Natural killer cell (primary cell): ENCODE data around the gene ATL1. TPM values are rescaled to one million over a fixed set of nuclear protein-coding genes. Genes with fewer than 3 reads are reported as not detected.
A peak's percentile ranks its signal among the peaks of the same experiment; 100 is the strongest.

Experiments
- ATAC-seq, 3 donors: fragments of 150-1000 bp in 2 of 3; fragments of 200-7000 bp in 1 of 3; cut with Tn5 transposase; 1 replicate in 1 of 3; 2 replicates in 2 of 3; pipeline ENCODE4 v1.10.0; 2021; ENCODE audit warnings: mild to moderate bottlenecking in 2 of 3, moderate library complexity in 2 of 3
- DNase-seq, 2 donors: peaks; one replicate each; pipeline versions ENCODE4 v3.0.0 to v3.0.0-alpha.2; 2013 to 2021; ENCODE audit warnings: mixed read lengths in 1 of 2
- H3K27ac ChIP-seq: one replicate; pipeline ENCODE4 v1.5.1; 2013; ENCODE audit warnings: mild to moderate bottlenecking, low read length
- H3K27me3 ChIP-seq: one replicate; pipeline ENCODE4 v1.6.1; 2013; ENCODE audit warnings: low read length; ENCODE audit not compliant: control insufficient read depth, insufficient read depth
- H3K36me3 ChIP-seq: one replicate; pipeline ENCODE4 v1.6.1; 2013; ENCODE audit warnings: low read length; ENCODE audit not compliant: control insufficient read depth, insufficient read depth
- H3K4me1 ChIP-seq: one replicate; pipeline ENCODE4 v1.6.1; 2013; ENCODE audit warnings: low read length; ENCODE audit not compliant: control insufficient read depth, insufficient read depth
- H3K4me3 ChIP-seq: one replicate; pipeline ENCODE4 v1.5.1; 2013; ENCODE audit warnings: low read length
- H3K9me3 ChIP-seq: one replicate; pipeline ENCODE4 v1.6.1; 2013; ENCODE audit warnings: low read length; ENCODE audit not compliant: control insufficient read depth, insufficient read depth
- H3K27ac Mint-ChIP-seq, 2 donors: one replicate each; pipeline ENCODE4 v1.8.0; 2022; ENCODE audit warnings: mild to moderate bottlenecking in 2 of 2, mixed read lengths in 2 of 2, moderate library complexity in 1 of 2
- H3K27me3 Mint-ChIP-seq, 2 donors: one replicate each; pipeline ENCODE4 v1.8.0; 2022; ENCODE audit warnings: low read depth in 2 of 2, mixed read lengths in 2 of 2
- H3K36me3 Mint-ChIP-seq: one replicate; pipeline ENCODE4 v1.8.0; 2022; ENCODE audit warnings: mixed read lengths
- H3K4me1 Mint-ChIP-seq, 2 donors: one replicate each; pipeline ENCODE4 v1.8.0; 2022; ENCODE audit warnings: mixed read lengths in 2 of 2
- H3K4me3 Mint-ChIP-seq: one replicate; pipeline ENCODE4 v1.8.0; 2022; ENCODE audit warnings: mild to moderate bottlenecking, moderate library complexity, mixed read lengths
- H3K9me3 Mint-ChIP-seq, 2 donors: one replicate each; pipeline ENCODE4 v1.8.0; 2022; ENCODE audit warnings: mixed read lengths in 2 of 2
- WGBS: methylation state at CpG from one replicate; pipeline ENCODE4 v1.1.7; 2013; ENCODE audit warnings: missing lambda C conversion rate; ENCODE audit not compliant: insufficient coverage; 5-methylcytosine and 5-hydroxymethylcytosine counted together
- intact Hi-C: fragments of 100-400 bp; cut with micrococcal nuclease; formaldehyde crosslinking; loops from one replicate; pipeline ENCODE4 v1.14.2; 2022
- total RNA-seq, 4 donors: library from RNA; stranded (reverse); fragments of 120-200 nt in 1 of 4; gene quantifications; one replicate each; pipeline versions ENCODE4 v1.2.3 to v1.2.4, GENCODE V29; 2013 to 2022
- TF ChIP-seq, protein P1 (sequence below): fragments of 200-600 bp; IDR thresholded peaks from one replicate; pipeline ENCODE4 v1.8.0; 2022; ENCODE audit warnings: antibody characterized with exemption

The ATL1 gene
- total RNA-seq, 3 donors from 2014 or later (not counting 1 experiment from before 2014, with no cell fraction given): 1.6 to 3.8 (median 2.4) TPM

GRCh38 chr14:50560931-50561285 is 963 bp downstream of the ATL1 start:
- Mint-ChIP-seq H3K9me3 (no peaks in the 10 kb centered on the region), H3K27me3 (peaks cover 33 to 76% of the 10 kb centered on the region in 2 donors), H3K4me3 (peak overlapping the region; percentile 86), H3K36me3 (no peaks in the 10 kb centered on the region), H3K4me1 (peaks cover 13 to 14% of the 10 kb centered on the region in 2 donors), H3K27ac (no peak overlapping the region)
- WGBS: under 1% methylated on average over 21 of the region's 21 CpGs
- Histone ChIP-seq H3K36me3 (no peaks in the 10 kb centered on the region), H3K4me3 (peak overlapping the region; percentile 55), H3K4me1 (peaks cover 14% of the 10 kb centered on the region), H3K27me3 (peaks cover 29% of the 10 kb centered on the region), H3K9me3 (no peaks in the 10 kb centered on the region), H3K27ac (no peak overlapping the region)
- TF ChIP-seq, protein P1, sequence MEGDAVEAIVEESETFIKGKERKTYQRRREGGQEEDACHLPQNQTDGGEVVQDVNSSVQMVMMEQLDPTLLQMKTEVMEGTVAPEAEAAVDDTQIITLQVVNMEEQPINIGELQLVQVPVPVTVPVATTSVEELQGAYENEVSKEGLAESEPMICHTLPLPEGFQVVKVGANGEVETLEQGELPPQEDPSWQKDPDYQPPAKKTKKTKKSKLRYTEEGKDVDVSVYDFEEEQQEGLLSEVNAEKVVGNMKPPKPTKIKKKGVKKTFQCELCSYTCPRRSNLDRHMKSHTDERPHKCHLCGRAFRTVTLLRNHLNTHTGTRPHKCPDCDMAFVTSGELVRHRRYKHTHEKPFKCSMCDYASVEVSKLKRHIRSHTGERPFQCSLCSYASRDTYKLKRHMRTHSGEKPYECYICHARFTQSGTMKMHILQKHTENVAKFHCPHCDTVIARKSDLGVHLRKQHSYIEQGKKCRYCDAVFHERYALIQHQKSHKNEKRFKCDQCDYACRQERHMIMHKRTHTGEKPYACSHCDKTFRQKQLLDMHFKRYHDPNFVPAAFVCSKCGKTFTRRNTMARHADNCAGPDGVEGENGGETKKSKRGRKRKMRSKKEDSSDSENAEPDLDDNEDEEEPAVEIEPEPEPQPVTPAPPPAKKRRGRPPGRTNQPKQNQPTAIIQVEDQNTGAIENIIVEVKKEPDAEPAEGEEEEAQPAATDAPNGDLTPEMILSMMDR: no peak
- peak; percentile 61 to 69 (median 63) for ATAC-seq
- peak; percentile 20 to 53 for DNase-seq
- intact Hi-C loops: no loop called here

DNA sequence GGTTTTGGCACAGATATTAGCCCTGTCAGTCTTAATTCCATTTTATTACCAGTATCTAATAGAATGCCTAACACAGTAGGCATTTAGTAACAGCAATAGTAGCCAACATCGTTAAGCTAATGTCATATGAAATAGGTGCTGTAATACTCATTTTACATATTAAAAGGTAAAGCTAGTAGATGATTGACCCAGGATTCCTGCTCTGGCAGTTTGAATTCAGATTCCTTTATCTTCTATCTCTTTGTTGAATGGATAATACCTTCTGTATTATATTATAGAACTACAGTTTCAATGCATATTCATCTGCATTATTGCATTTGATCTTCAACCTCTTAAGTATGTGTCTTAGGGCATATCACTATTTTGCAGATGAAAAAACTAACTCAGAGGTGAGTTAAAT is 2.9 kb downstream of the ATL1 start:
- Mint-ChIP-seq H3K4me1 (peaks cover 13 to 14% of the 10 kb centered on the region in 2 donors), H3K36me3 (no peaks in the 10 kb centered on the region), H3K27ac (no peak overlapping the region), H3K4me3 (no peak overlapping the region), H3K27me3 (peaks cover 30 to 61% of the 10 kb centered on the region in 2 donors), H3K9me3 (no peaks in the 10 kb centered on the region)
- intact Hi-C loops: no loop called here
- peaks cover 14% of the 10 kb centered on the region for H3K4me1 ChIP-seq
- no peaks in the 10 kb centered on the region for H3K9me3 ChIP-seq
- no CpG with 5 or more reads among the region's 1 CpG for WGBS
- no peak overlapping the region for H3K4me3 ChIP-seq
- H3K36me3 ChIP-seq: no peaks in the 10 kb centered on the region
- ATAC-seq (no peak), DNase-seq (no peak)
- TF ChIP-seq, protein P1: no peak
- peaks cover 29% of the 10 kb centered on the region for H3K27me3 ChIP-seq
- H3K27ac ChIP-seq: no peak overlapping the region

DNA sequence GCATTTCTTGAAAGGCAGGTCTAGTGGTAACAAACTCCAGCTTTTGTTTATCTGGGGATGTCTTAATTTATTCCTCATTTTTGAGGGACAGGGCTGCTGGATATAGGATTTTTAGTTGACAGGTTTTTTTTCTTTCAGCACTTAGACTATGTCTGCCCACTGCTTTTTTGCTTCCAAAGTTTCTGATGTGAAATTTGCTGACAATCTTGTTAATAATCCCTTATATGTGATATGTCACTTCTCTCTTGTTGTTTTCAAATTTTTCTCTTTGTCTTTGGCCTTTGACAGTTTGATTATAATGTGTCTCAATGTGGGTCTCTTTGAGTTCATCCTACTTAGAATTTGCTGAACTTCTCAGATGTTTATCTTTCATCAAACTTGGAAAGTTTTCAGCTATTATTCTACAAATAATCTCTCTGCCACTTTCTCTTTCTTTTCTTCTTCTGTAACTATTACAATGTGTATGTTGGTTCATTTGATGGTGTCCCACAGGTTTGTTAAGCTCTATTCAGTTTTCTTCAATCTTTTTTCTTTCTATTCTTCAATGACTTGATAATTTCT is 9.8 kb downstream of the ATL1 start:
- Histone ChIP-seq H3K36me3 (no peaks in the 10 kb centered on the region), H3K27me3 (no peaks in the 10 kb centered on the region), H3K27ac (no peak overlapping the region), H3K9me3 (peaks cover 9% of the 10 kb centered on the region), H3K4me1 (no peaks in the 10 kb centered on the region), H3K4me3 (no peak overlapping the region)
- H3K4me1 Mint-ChIP-seq: no peaks in the 10 kb centered on the region
- H3K27ac Mint-ChIP-seq: no peak overlapping the region
- DNase-seq (no peak), ATAC-seq (no peak)
- peaks cover 15% of the 10 kb centered on the region for H3K36me3 Mint-ChIP-seq
- H3K27me3 Mint-ChIP-seq: peaks cover 12 to 20% of the 10 kb centered on the region in 2 donors
- H3K9me3 Mint-ChIP-seq: peaks cover 7 to 8% of the 10 kb centered on the region in 2 donors
- intact Hi-C loops: no loop called here
- TF ChIP-seq, protein P1: no peak
- H3K4me3 Mint-ChIP-seq: no peak overlapping the region

- no peak overlapping the region for H3K27ac ChIP-seq
- H3K27me3 ChIP-seq: no peaks in the 10 kb centered on the region
- no peaks in the 10 kb centered on the region for H3K36me3 ChIP-seq
- Mint-ChIP-seq H3K27me3 (peaks cover 4 to 22% of the 10 kb centered on the region in 2 donors), H3K27ac (no peak overlapping the region), H3K9me3 (peaks cover 7 to 8% of the 10 kb centered on the region in 2 donors), H3K36me3 (peaks cover 15% of the 10 kb centered on the region), H3K4me3 (no peak overlapping the region), H3K4me1 (no peaks in the 10 kb centered on the region)
- TF ChIP-seq, protein P1: no peak
- intact Hi-C loops: no loop called here
- H3K4me1 ChIP-seq: no peaks in the 10 kb centered on the region
- ATAC-seq: no peak
- peaks cover 9% of the 10 kb centered on the region for H3K9me3 ChIP-seq
- 93% methylated on average over 1 of the region's 2 CpGs for WGBS
- DNase-seq: no peak
- H3K4me3 ChIP-seq: no peak overlapping the region
Observed at GRCh38 chr14:50573862-50574261, 13.9 kb downstream of the ATL1 start.
